Panc1 (cell line): ENCODE data around the gene DEPDC5.

ENCODE experiments used
- POLR2AphosphoS5 ChIP-seq: IDR thresholded peaks from 2 replicates; pipeline ENCODE4 v1.6.1; 2012; ENCODE audit warnings: mild to moderate bottlenecking, low read depth, low read length, moderate library complexity
- TF ChIP-seq, protein P1 (sequence below): fragments of 450-650 bp; IDR thresholded peaks from 2 replicates; pipeline ENCODE4 v1.5.1; 2017; ENCODE audit warnings: mild to moderate bottlenecking
- TF ChIP-seq, protein P2 (sequence below), 2 experiments: IDR thresholded peaks; 2 replicates each; pipeline ENCODE4 v1.6.1; 2011 to 2012; ENCODE audit warnings: low read depth in 2 of 2, control low read depth in 1 of 2, low read length in 1 of 2, mild to moderate bottlenecking in 1 of 2, moderate library complexity in 1 of 2; ENCODE audit not compliant: insufficient read depth in 1 of 2

GRCh38 chr22:31920306-31920705, 166.5 kb downstream of the DEPDC5 start:
- TF ChIP-seq, protein P1, sequence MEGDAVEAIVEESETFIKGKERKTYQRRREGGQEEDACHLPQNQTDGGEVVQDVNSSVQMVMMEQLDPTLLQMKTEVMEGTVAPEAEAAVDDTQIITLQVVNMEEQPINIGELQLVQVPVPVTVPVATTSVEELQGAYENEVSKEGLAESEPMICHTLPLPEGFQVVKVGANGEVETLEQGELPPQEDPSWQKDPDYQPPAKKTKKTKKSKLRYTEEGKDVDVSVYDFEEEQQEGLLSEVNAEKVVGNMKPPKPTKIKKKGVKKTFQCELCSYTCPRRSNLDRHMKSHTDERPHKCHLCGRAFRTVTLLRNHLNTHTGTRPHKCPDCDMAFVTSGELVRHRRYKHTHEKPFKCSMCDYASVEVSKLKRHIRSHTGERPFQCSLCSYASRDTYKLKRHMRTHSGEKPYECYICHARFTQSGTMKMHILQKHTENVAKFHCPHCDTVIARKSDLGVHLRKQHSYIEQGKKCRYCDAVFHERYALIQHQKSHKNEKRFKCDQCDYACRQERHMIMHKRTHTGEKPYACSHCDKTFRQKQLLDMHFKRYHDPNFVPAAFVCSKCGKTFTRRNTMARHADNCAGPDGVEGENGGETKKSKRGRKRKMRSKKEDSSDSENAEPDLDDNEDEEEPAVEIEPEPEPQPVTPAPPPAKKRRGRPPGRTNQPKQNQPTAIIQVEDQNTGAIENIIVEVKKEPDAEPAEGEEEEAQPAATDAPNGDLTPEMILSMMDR = no peak
- no peak for TF ChIP-seq POLR2AphosphoS5
- TF ChIP-seq, protein P2, sequence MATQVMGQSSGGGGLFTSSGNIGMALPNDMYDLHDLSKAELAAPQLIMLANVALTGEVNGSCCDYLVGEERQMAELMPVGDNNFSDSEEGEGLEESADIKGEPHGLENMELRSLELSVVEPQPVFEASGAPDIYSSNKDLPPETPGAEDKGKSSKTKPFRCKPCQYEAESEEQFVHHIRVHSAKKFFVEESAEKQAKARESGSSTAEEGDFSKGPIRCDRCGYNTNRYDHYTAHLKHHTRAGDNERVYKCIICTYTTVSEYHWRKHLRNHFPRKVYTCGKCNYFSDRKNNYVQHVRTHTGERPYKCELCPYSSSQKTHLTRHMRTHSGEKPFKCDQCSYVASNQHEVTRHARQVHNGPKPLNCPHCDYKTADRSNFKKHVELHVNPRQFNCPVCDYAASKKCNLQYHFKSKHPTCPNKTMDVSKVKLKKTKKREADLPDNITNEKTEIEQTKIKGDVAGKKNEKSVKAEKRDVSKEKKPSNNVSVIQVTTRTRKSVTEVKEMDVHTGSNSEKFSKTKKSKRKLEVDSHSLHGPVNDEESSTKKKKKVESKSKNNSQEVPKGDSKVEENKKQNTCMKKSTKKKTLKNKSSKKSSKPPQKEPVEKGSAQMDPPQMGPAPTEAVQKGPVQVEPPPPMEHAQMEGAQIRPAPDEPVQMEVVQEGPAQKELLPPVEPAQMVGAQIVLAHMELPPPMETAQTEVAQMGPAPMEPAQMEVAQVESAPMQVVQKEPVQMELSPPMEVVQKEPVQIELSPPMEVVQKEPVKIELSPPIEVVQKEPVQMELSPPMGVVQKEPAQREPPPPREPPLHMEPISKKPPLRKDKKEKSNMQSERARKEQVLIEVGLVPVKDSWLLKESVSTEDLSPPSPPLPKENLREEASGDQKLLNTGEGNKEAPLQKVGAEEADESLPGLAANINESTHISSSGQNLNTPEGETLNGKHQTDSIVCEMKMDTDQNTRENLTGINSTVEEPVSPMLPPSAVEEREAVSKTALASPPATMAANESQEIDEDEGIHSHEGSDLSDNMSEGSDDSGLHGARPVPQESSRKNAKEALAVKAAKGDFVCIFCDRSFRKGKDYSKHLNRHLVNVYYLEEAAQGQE (IDR thresholded peaks at IDR 0.05; ENCODE audit: insufficient read depth in 1 of 2, low read depth in 2 of 2, low read length in 1 of 2) = no peak
